GM19455 (cell line): ENCODE data around the gene TPM3.
"Not testable (repeated sequence)": the region's sequence is repeated elsewhere in the genome, so short reads cannot be mapped to it uniquely, and the experiment has no call there.

Source experiments
- ATAC-seq: cut with Tn5 transposase; IDR thresholded peaks from one replicate; pipeline ENCODE4 v1.9.1; 2021; ENCODE audit not compliant: unreplicated experiment

Gene TPM3

DNA sequence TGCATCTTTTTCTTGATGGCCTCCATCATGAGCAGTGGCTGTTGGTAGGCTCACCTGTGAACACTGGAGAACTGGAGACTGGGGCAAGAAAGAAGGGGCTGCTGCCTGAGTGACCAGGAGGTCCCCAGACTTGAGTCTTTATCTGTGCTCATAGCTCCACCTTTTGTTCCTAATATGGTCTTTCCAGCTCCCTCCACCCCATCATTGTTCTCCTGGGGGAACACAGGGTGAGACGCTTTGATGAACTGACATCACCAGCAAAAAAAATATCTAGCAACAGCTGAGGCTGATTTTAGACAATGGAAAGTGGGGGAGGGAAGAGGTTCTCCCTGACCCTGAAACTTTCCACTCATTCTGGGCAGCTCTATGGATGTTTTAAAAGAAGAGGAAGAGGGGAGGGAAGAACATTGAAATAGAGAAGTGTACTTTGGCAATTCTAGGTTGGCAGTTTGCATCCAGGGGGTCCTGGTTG, at the start of gene TPM3:
TPM3 (minus strand) TSS at position 111 of the 472 bp plus-strand sequence; CDS start at position 29, 82 bp downstream.
- ATAC-seq: no peak

DNA sequence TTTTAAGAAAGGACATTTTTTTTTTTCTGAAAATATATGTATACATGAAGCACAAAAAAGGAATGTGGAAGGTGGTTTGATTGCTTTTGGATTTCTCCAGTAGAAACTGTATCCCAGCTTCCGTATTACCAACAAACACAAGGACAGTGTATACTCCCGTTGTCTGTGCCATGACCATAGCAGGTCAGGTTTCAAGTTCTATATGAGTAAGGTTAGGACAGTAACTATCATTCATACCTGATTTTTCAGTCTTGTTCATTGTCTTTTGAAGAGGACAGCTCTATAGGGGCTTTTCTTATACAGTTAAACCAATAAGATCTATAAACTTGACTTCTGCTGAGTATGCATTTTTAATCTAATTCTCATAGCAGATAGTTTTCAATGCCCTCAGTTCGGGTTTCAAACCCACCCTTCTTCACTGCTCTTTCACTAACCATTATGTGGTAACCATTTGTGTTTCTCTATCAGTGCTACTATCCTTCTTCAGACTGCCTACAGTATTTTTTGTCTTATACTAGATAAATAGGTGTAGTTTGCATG, 48.5 kb upstream of the TPM3 start:
- no peak for ATAC-seq

DNA sequence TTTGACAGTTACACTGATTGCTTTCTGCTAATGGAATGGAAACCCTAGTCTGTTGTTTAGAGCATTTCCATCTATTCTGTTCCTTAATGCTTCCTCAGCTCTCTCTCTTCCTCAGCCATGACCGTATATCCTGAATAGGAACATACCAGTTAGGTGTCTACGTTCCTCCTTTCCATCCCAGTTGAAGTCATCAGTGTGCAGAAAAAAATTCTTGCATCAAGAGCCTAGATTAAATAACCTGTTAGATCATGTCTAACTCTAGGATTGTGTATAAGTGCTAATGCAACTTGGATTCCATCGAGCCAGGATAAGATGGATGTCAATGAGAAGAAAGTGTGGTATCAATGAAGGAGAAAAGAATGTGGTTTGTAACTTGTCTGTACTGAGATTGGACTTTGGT, 47.6 kb upstream of the TPM3 start:
- ATAC-seq: no peak

DNA sequence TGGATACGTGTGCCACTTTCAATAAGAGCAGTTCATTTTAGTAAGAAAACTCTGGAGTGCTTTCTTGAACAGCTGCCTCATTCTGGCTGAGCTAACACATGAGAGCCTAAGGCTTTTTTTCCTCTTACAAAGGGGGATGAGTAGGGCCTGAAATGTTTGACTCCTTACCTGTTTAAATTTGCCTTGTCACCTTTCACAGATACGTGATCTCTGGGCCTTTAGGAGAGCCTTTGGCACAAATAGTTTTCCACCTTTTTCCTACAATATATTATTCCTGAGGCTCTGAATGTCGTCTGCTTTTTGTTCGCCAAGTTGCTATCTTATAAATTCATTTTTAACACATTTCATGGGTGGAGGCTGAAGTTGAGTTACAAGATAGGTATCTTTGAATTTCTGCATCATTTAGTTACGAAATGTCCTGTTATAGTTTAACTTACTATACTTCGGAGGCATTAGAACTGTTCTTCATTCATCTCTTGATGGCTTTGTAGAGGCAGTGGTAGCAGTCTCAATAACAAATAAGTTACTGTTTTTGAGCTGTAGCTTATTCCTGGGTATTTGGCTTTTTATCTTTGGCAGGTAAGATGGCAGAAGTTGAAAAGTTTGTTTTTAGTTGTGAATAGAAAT, 46.1 kb upstream of the TPM3 start:
- ATAC-seq: no peak

DNA sequence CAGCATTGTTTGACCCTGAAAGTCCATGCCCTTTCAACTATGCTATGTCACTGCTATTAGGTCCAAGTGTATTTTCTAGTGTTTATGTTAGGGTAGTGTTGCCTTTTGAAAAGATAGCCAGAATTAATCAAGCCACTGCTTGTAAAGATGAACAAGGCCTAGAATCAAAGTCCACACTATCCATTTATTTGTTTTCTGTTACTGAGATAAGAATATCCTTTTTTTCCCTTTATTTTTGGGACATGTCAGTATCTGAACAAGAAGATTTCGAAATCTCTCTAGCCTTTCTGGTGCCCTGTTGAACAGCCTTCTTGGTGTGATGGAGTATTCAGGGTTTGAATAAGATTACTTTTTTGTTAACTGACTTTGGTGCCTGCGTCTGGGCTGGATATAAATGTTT, 45.5 kb upstream of the TPM3 start:
- ATAC-seq: no peak

DNA sequence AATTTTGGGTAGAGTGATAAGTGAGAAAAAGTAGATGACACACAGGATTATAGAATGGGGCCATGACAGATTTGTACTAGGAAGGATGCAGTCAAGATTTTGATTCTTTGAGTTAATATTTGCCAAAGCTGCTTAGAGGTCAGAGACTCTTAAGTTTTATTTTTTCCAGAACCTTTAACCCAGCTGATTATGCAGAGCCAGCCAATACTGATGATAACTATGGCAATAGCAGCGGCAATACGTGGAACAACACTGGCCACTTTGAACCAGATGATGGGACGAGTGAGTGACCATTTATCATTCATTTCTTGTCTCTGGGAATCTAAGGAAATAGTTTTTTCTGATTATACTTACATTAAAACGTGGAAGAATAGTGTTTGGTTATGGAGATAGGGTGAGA, 45.0 kb upstream of the TPM3 start:
- no peak for ATAC-seq

DNA sequence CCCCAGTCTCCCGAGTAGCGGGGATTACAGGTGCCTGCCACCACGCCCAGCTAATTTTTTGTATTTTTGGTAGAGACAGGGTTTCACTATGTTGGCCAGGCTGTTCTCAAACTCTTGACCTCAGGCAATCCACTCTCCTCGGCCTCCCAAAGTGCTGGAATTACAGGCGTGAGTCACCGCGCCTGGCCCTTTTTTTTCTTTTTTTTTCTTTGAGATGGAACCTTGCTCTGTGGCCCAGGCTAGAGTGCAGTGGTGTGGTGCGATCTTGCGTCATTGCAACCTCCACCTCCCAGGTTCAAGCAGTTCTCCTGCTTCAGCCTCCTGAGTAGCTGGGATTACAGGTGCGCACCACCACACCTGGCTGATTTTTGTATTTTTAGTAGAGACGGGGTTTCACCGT, 41.2 kb upstream of the TPM3 start:
- not testable (repeated sequence) for ATAC-seq

DNA sequence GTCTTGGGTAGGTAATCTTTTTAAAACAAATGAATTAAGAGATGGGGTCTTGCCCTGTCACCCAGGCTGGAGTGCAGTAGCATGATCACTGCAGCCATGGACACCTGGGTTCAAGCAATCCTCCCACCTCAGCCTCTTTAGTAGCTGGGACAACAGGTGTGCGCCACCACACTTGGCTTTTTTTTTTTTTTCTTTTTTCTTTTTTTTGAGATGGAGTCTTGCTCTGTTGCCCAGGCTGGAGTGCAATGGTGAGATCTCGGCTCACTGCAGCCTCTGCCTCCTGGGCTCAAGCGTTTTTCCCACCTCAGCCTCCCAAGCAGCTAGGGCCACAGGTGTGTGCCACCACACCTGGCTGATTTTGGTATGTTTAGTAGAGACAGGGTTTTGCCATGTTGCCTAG, 39.2 kb upstream of the TPM3 start:
- not testable (repeated sequence) for ATAC-seq

DNA sequence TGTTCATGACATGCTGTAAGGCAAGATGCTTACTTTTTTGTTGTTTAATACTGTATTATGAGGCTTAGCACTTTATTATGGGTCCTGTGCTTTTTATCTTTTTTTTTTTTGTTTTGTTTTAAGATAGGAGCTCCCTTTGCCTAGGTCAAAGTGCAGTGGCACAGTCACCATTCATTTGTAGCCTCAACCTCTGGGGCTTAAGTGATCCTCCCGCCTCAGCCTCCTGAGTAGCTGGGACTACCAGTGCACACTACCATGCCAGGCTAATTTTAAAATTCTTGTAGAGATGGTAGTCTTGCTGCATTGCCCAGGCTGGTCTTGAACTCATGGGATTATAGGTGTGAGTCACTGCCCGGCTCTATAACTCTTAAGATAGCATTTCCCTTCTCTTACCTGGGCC, 33.5 kb upstream of the TPM3 start:
- ATAC-seq: no peak

DNA sequence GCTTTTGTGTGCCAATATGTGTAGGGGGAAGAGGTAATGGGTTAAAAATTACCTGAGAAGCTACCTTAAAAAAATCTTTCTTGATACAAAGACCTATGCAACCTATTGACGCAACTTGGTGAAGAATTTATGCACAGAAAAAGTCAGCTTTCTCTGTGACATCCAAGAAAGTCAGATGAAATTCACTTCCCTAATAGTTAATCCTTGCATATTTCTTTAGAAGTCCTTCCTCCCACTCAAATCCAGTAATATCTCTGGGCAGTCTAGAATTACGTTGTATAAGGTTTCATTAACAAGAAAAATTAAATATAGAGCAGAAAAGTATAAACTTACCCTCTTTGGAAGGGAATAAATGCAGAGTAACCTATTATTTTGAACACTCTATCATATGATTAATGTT, 31.7 kb upstream of the TPM3 start:
- no peak for ATAC-seq

DNA sequence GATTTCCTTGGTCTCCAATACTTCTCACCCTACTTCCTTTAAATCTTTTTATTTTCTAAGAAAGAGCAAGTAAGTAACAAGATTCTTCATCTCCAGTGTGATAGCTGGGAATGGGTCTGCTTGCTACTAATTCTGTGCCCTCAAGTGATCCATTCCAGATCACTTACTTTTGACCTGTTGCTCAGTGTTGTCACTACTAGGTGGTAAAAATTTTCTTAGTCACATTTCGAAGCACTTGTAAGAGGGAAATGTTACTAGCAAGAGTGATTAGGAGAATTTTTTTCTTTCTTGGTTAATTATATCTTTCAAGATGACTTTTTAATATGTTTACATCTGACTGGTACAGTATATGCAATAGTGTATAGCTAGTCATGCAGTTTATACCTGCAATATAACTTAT, 31.0 kb upstream of the TPM3 start:
- no peak for ATAC-seq

DNA sequence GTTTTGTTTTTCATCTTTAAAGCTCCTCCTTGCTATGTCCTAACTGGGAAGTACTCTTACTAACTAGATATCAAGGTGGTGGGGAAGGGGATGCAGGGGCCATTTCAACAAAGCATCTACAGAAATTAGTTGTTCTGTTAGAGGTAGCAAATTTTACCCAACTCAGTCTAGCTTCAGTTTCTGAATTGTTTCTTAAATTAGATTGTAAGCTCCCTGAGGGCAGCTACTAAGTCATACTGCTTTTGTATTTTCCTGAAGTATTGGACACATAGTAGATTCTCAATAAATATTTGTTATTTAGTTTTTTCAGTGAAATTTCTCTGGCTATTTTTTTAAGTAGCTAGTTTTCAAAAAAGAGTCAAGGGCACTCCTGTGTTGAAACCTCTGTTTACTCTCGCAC, 30.6 kb upstream of the TPM3 start:
- no peak for ATAC-seq

DNA sequence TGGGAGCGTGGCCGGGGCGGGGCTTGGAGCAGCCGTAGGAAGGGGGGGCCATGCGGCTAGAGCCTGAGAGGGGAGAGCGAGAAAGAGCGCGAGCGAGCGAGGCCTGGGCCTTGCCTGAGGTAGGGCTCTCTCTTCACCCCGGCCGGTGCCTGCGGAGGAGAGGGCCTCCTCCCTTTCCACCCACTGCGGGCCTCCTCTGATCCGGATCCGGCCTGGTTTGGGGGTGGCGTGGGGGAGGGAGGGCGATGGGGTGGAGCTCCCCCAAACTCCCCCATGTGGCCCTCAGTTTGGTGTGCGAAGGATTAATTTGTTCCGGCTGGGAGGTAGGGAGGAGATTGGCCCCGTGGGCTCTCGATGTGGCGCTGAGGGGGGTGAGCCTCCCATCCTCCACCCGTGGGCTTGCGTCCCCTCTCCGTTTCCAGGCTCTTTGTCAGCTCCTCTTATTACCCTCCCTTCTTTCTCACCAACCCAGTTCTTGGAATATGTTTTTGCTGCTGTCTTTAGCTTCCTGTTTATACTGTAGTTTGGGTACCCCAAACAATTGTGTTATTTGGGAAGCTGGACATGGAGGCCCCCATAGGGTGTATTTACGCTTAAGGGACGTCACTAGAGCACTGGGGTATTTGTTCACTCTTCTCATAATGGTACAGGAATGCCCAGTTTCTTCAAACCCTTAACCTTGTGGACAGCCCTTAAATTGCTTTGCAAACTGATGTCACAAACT, 29.5 kb upstream of the TPM3 start:
- peak; percentile 22 for ATAC-seq

DNA sequence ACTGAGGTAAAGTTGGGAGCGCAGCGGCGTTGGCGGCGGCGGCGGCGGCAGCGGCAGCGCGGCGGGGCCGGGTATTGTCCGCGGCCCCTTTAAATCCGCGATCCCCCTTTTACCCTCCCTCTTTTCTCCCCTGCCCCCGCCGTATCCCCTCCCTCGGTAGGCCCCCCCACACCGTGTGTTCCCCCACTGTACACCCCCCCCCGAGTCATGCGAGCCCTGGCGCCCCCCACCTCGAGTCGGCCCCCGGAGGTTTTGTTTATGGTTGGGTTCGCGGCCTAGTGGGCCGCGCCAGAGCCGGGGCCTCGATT, 29.0 kb upstream of the TPM3 start:
- no peak for ATAC-seq

DNA sequence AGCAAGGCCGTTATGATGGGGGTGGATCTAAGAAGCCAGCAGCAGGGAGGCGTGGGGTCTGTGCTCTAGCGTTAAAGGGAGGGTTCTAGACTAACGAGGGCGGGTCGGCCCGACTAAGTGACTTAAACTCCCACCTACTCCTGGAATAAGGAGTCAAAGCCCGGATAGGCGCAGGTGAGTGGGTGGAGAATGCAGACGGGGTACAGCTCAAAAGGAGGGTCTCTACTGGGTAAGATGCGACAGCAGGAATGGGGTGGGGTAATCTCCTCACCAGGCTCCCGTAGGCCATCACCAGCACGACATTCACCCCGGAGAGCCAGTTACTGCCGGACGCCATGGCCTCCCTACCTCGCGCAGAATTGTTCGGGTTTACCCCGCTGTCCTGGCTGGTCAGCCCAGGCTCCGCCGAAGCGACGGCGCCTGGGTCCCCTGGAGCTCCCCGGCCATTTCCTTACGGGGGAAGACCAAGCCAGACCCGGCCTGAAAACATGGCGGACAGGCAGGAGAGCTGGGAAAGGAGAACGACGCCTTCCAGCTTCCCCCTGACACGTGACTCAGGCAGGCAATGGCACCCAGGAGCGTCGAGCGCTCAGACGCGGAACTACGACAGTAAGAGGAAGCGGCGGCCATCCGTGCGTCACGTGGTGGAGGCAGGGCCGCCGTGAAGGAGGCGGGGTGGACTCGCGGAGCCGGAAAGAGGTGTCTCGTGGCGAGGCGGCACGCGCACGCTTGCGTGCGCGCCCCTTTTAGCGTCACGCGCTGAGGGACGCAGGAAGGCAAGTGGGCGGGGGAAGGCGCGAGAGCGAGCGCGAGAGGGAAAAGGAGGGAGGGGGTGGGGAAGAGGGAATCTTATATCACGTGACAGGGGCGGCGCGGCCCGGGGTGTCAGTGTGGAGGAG, 28.4 kb upstream of the TPM3 start, which contains the start of gene UBAP2L:
UBAP2L (plus strand) TSS at position 885 of the 899 bp plus-strand sequence. CDS start 4,169 bp downstream, outside the sequence.
- ATAC-seq: peak; percentile 88

DNA sequence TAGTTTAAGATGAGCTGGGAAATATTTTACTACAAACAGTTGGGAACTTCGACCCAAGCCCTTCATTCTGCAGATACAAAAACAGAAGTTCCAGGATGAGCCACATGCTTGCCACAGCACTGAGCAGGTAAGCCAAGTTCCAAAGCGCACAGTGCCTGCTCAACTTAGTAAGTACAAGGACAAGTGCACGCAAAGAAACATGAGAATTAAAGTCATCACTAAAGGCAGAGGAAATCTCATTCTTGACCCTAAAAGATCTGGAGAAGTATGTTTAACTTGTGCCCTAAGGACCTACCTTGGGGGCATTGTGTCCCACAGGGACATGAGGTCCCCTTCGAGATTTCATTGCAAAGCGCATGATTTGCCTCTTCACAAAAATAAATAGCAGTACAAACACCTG, 27.6 kb upstream of the TPM3 start:
- no peak for ATAC-seq

DNA sequence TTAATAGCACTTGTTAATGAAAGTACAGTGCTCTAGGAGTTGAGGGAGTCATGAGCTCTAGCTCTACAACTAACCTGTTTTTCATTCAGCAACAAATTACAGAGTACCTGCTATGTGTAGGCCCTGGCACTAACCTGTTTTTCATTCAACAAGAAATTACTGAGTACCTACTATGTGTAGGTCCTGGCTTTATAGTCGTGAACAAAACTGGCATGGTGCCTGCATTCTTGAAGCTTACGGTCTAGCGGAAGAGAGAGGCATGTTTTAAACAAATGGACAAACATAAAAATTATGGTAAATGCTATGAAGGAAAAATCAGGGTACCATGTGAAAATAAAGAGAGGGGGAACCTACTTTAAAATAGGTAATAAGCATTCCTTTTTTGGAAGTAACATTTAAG, 26.6 kb upstream of the TPM3 start:
- ATAC-seq: no peak

DNA sequence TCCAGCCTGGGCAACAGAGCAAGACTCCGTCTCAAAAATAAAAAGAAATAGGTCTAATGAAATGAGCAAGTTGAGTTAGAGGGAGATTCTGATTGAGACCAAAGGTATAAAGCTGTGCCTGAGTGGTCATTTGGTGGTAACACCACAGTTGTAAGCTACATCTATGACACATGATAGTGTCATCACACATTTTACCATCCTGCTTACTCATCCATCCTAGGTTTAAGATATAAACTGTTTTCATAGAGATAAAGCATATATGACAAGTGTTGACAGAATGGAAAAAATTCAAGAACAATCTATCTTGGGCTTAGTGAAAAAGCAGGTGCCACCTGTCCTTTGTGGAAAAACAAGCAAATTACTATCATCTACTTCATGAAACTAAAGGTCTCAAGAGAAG, 21.4 kb upstream of the TPM3 start:
- ATAC-seq: no peak

DNA sequence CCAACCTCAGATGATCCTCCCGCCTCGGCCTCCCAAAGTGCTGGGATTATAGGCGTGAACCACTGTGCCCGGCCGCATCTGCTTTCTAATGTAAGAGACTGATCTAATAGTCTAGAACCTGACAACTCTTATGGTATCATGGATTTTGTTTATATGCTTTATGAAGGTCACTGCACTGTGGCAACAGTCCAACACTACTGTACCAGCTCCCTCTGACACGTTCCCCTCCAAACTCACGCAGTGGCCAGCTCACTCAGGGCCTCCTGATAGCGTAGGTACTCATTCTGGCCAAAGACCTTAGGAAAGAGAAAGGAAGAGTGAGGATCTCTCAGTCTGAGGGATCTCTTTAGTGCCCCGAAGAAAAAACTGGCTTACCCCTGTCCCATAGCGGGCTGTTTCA, 20.2 kb upstream of the TPM3 start:
- no peak for ATAC-seq

DNA sequence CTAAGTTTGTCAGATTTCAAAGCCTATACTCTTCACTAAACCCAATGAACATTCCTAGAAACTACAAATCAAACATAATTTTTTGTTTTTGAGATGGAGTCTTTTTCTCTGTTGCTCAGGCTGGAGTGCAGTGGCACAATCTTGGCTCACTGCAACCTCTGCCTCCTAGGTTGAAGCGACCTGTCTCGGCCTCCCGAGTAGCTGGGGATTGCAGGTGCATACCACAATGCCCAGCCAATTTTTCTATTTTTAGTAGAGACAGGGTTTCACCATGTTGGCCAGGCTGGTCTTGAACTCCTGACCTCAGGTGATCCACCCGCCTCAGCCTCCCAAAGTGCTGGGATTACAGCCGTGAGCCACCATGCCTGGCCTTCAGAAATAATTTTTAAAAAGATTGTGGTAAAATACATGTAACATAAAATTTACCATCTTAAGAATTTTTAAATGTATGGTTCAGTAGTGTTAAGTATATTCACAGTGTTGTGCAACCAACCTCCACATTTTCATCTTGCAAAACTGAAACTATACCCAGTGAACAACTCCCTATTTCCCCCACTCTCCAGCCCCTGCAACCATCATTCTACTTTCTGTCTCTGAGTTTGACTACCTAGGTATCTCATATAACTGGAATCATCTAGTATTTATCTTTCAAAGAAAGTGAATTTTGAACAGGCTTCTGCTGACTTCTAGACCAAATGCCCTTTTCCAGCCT, 16.9 kb upstream of the TPM3 start:
- ATAC-seq: no peak

DNA sequence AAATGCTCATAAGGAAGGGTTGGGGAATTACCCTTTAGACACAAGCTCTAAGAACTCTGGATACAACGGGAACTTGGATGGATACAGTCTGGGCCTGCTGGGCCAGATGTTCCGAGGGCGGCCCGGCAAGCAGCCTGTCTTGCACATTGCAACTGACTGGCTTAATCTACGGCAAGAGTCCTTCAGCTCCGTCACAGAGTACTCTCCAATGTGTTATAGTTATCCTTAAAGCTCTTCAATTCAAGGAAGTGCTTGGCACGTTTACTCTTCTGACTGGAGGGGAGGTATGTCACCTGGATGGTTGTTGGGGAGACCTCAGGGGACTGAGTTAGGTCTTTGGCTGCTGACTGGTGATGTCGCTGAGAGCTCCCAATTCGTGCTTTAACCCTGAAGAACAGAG, 15.4 kb upstream of the TPM3 start:
- ATAC-seq: no peak
